Central memory CD8-positive, alpha-beta T cell (primary cell): ENCODE measurements around the gene WDR37.
A peak's percentile ranks its signal among the peaks of the same experiment; 100 is the strongest.

ENCODE experiments used
- ATAC-seq: fragments of 150-1000 bp; cut with Tn5 transposase; replicated peaks from 2 replicates; pipeline ENCODE4 v1.10.0; 2022; ENCODE audit warnings: mild to moderate bottlenecking, moderate FRiP score, moderate number of reproducible peaks; ENCODE audit not compliant: poor library complexity, severe bottlenecking; ENCODE audit errors: extremely low read depth
- DNase-seq, 2 donors: peaks; one replicate each; pipeline ENCODE4 v3.0.0; 2021; ENCODE audit warnings: low spot score in 2 of 2
- H3K27ac Mint-ChIP-seq: one replicate; pipeline ENCODE4 v1.8.0; 2022; ENCODE audit warnings: low read depth, mild to moderate bottlenecking, moderate library complexity, mixed read lengths
- H3K27me3 Mint-ChIP-seq: one replicate; pipeline ENCODE4 v1.8.0; 2022; ENCODE audit warnings: mixed read lengths
- H3K36me3 Mint-ChIP-seq: one replicate; pipeline ENCODE4 v1.8.0; 2022; ENCODE audit warnings: mild to moderate bottlenecking, moderate library complexity, mixed read lengths; ENCODE audit not compliant: insufficient read depth
- H3K4me1 Mint-ChIP-seq: one replicate; pipeline ENCODE4 v1.8.0; 2022; ENCODE audit warnings: mixed read lengths
- H3K4me3 Mint-ChIP-seq: one replicate; pipeline ENCODE4 v1.8.0; 2022; ENCODE audit warnings: mild to moderate bottlenecking, moderate library complexity, mixed read lengths
- H3K9me3 Mint-ChIP-seq: one replicate; pipeline ENCODE4 v1.8.0; 2022; ENCODE audit warnings: mixed read lengths

The WDR37 gene

GRCh38 chr10:1045415-1045814 is 10.8 kb upstream of the WDR37 start:
- Mint-ChIP-seq H3K9me3 (no peaks in the 10 kb centered on the region), H3K27ac (peak overlapping the region; percentile 88), H3K36me3 (peaks cover 64% of the 10 kb centered on the region), H3K27me3 (no peaks in the 10 kb centered on the region), H3K4me1 (peaks cover 39% of the 10 kb centered on the region), H3K4me3 (peak overlapping the region; percentile 75)
- no peak for ATAC-seq
- DNase-seq: no peak

- DNase-seq: no peak
- no peaks in the 10 kb centered on the region for H3K9me3 Mint-ChIP-seq
- H3K36me3 Mint-ChIP-seq: peaks cover 59% of the 10 kb centered on the region
- no peaks in the 10 kb centered on the region for H3K27me3 Mint-ChIP-seq
- no peak for ATAC-seq
- H3K27ac Mint-ChIP-seq: peak overlapping the region; percentile 98
- H3K4me1 Mint-ChIP-seq: peaks cover 56% of the 10 kb centered on the region
- peak overlapping the region; percentile 92 for H3K4me3 Mint-ChIP-seq
Measured at GRCh38 chr10:1047937-1048336, 8.2 kb upstream of the WDR37 start.

- peak in 1 of 2 donors; percentile 69 for DNase-seq
- H3K27me3 Mint-ChIP-seq: no peaks in the 10 kb centered on the region
- H3K4me1 Mint-ChIP-seq: peaks cover 56% of the 10 kb centered on the region
- peak; percentile 20 for ATAC-seq
- H3K27ac Mint-ChIP-seq: peak overlapping the region; percentile 98
- H3K36me3 Mint-ChIP-seq: peaks cover 58% of the 10 kb centered on the region
- no peaks in the 10 kb centered on the region for H3K9me3 Mint-ChIP-seq
- H3K4me3 Mint-ChIP-seq: peak overlapping the region; percentile 92
Measured at GRCh38 chr10:1048349-1048731, 7.8 kb upstream of the WDR37 start.

- H3K4me3 Mint-ChIP-seq: peak within 1 kb of the TSS; percentile 92
- H3K9me3 Mint-ChIP-seq: no peaks in the 10 kb centered on the region
- ATAC-seq (peak; percentile 85), DNase-seq (peak; percentile 93 to 98)
- H3K27me3 Mint-ChIP-seq: no peaks in the 10 kb centered on the region
- H3K36me3 Mint-ChIP-seq: peaks cover 54% of the 10 kb centered on the region
- H3K4me1 Mint-ChIP-seq: peaks cover 56% of the 10 kb centered on the region
- peak within 1 kb of the TSS; percentile 98 for H3K27ac Mint-ChIP-seq
Measured at GRCh38 chr10:1048732-1049424, 7.3 kb upstream of the WDR37 start, which contains the start of gene IDI1. Gene IDI1 (minus strand): TSS chr10:1049119. CDS start chr10:1049003, 116 bp downstream.

GRCh38 chr10:1049425-1049958 is 6.7 kb upstream of the WDR37 start:
- Mint-ChIP-seq H3K27ac (peak overlapping the region; percentile 98), H3K27me3 (no peaks in the 10 kb centered on the region), H3K9me3 (no peaks in the 10 kb centered on the region), H3K36me3 (peaks cover 48% of the 10 kb centered on the region), H3K4me1 (peaks cover 56% of the 10 kb centered on the region), H3K4me3 (peak overlapping the region; percentile 92)
- ATAC-seq (no peak), DNase-seq (no peak)

GRCh38 chr10:1050145-1050544 is 6.0 kb upstream of the WDR37 start:
- Mint-ChIP-seq H3K27ac (peak overlapping the region; percentile 98), H3K27me3 (no peaks in the 10 kb centered on the region), H3K9me3 (no peaks in the 10 kb centered on the region), H3K4me1 (peaks cover 56% of the 10 kb centered on the region), H3K36me3 (peaks cover 44% of the 10 kb centered on the region), H3K4me3 (peak overlapping the region; percentile 92)
- DNase-seq: no peak
- ATAC-seq: no peak

GRCh38 chr10:1050554-1050953 is 5.6 kb upstream of the WDR37 start:
- ATAC-seq: no peak
- H3K4me3 Mint-ChIP-seq: peak overlapping the region; percentile 92
- H3K4me1 Mint-ChIP-seq: peaks cover 56% of the 10 kb centered on the region
- peaks cover 42% of the 10 kb centered on the region for H3K36me3 Mint-ChIP-seq
- no peak for DNase-seq
- peak overlapping the region; percentile 98 for H3K27ac Mint-ChIP-seq
- H3K27me3 Mint-ChIP-seq: no peaks in the 10 kb centered on the region
- no peaks in the 10 kb centered on the region for H3K9me3 Mint-ChIP-seq

- peaks cover 67% of the 10 kb centered on the region for H3K4me1 Mint-ChIP-seq
- H3K9me3 Mint-ChIP-seq: no peaks in the 10 kb centered on the region
- peak overlapping the region; percentile 99 for H3K4me3 Mint-ChIP-seq
- H3K36me3 Mint-ChIP-seq: peaks cover 30% of the 10 kb centered on the region
- H3K27ac Mint-ChIP-seq: peak overlapping the region; percentile 93
- H3K27me3 Mint-ChIP-seq: no peaks in the 10 kb centered on the region
- DNase-seq: no peak
- ATAC-seq: no peak
Measured at GRCh38 chr10:1054684-1055083, 1.5 kb upstream of the WDR37 start.

GRCh38 chr10:1057106-1057657 is 997 bp downstream of the WDR37 start:
- Mint-ChIP-seq H3K4me3 (peak overlapping the region; percentile 99), H3K27ac (peak overlapping the region; percentile 93), H3K9me3 (no peaks in the 10 kb centered on the region), H3K36me3 (peaks cover 32% of the 10 kb centered on the region), H3K27me3 (no peaks in the 10 kb centered on the region), H3K4me1 (peaks cover 82% of the 10 kb centered on the region)
- DNase-seq: no peak
- peak; percentile 10 for ATAC-seq

GRCh38 chr10:1058017-1058416 is 1.8 kb downstream of the WDR37 start:
- Mint-ChIP-seq H3K9me3 (no peaks in the 10 kb centered on the region), H3K27me3 (no peaks in the 10 kb centered on the region), H3K4me3 (peak overlapping the region; percentile 99), H3K36me3 (peaks cover 25% of the 10 kb centered on the region), H3K27ac (peak overlapping the region; percentile 93), H3K4me1 (peaks cover 82% of the 10 kb centered on the region)
- no peak for ATAC-seq
- no peak for DNase-seq

- no peaks in the 10 kb centered on the region for H3K9me3 Mint-ChIP-seq
- H3K4me1 Mint-ChIP-seq: peaks cover 82% of the 10 kb centered on the region
- H3K27me3 Mint-ChIP-seq: no peaks in the 10 kb centered on the region
- DNase-seq (no peak), ATAC-seq (no peak)
- H3K27ac Mint-ChIP-seq: peak overlapping the region; percentile 89
- no peak overlapping the region for H3K4me3 Mint-ChIP-seq
- peaks cover 26% of the 10 kb centered on the region for H3K36me3 Mint-ChIP-seq
Measured at GRCh38 chr10:1059902-1060301, 3.7 kb downstream of the WDR37 start.

- DNase-seq (no peak), ATAC-seq (no peak)
- peak overlapping the region; percentile 76 for H3K4me3 Mint-ChIP-seq
- no peaks in the 10 kb centered on the region for H3K27me3 Mint-ChIP-seq
- peaks cover 82% of the 10 kb centered on the region for H3K4me1 Mint-ChIP-seq
- peaks cover 18% of the 10 kb centered on the region for H3K36me3 Mint-ChIP-seq
- peak overlapping the region; percentile 89 for H3K27ac Mint-ChIP-seq
- no peaks in the 10 kb centered on the region for H3K9me3 Mint-ChIP-seq
Measured at GRCh38 chr10:1061930-1062774, 6.0 kb downstream of the WDR37 start.
